IPS-18a (cell line): ENCODE results near the gene TMCC1.
"Not testable (repeated sequence)": the region's sequence is repeated elsewhere in the genome, so short reads cannot be mapped to it uniquely, and the experiment has no call there.

Experiments used
- H3K27ac ChIP-seq: one replicate; pipeline ENCODE4 v1.5.1; 2013; ENCODE audit warnings: low read length
- H3K27me3 ChIP-seq: one replicate; pipeline ENCODE4 v1.6.1; 2013; ENCODE audit warnings: mild to moderate bottlenecking, low read length; ENCODE audit not compliant: control insufficient read depth, insufficient read depth
- H3K36me3 ChIP-seq: one replicate; pipeline ENCODE4 v1.6.1; 2013; ENCODE audit warnings: low read depth, low read length; ENCODE audit not compliant: control insufficient read depth
- H3K4me1 ChIP-seq: one replicate; pipeline ENCODE4 v1.6.1; 2013; ENCODE audit warnings: low read depth, low read length; ENCODE audit not compliant: control insufficient read depth
- H3K4me3 ChIP-seq: one replicate; pipeline ENCODE4 v1.5.1; 2013; ENCODE audit warnings: low read length
- H3K9ac ChIP-seq: one replicate; pipeline ENCODE4 v1.6.1; 2013; ENCODE audit warnings: mild to moderate bottlenecking, low read length, moderate library complexity
- H3K9me3 ChIP-seq: one replicate; pipeline ENCODE4 v1.6.1; 2013; ENCODE audit warnings: low read depth, low read length; ENCODE audit not compliant: control insufficient read depth

TMCC1 gene

DNA sequence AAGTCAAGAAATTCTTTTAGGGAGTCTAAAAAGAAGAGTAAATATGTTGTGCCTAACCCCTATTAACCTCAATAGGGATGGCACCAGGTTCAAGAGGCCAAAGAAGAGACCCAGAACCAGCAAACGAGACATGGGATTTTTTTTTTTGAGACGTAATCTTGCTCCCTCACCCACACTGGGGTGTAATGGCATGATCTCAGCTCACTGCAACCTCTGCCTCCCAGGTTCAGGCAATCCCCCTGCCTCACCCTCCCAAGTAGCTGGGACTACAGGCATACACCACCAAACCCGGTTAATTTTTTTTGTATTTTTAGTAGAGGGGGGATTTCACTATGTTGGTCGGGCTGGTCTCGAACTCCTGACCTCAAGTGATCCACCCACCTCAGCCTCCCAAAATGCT lies 36.7 kb downstream of the TMCC1 start:
- H3K4me3 ChIP-seq, H3K4me1 ChIP-seq, H3K9ac ChIP-seq, H3K27me3 ChIP-seq, H3K9me3 ChIP-seq, H3K36me3 ChIP-seq, H3K27ac ChIP-seq: not testable (repeated sequence)

DNA sequence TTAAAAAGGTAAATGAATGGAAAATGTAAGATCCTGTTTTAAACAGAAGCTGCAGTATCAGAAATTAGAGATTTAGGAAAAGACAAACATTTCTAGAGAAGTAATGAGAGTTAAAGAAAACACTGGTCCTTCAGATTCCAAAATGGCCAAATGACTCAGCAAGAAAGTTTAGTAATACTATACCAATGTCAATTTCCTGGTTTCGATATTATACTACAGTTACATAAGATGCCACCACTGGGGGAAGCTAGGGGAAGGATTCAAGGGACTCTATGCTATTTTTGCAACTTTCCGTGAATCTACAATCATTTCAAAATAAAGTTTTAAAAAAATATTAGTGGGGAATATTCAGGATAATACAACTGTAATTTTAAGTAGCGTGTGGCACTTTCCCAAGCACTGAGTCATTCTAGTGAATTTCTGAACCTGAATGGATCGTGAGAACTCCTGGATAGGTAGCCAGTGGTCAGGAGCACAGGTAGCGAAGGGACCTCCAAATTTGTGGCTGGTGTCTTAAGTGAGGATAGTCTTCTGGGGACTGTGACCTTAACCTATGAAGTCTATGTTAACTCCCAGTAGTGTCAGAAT lies 37.6 kb downstream of the TMCC1 start:
- no peak overlapping the region for H3K27ac ChIP-seq
- no peak overlapping the region for H3K9ac ChIP-seq

DNA sequence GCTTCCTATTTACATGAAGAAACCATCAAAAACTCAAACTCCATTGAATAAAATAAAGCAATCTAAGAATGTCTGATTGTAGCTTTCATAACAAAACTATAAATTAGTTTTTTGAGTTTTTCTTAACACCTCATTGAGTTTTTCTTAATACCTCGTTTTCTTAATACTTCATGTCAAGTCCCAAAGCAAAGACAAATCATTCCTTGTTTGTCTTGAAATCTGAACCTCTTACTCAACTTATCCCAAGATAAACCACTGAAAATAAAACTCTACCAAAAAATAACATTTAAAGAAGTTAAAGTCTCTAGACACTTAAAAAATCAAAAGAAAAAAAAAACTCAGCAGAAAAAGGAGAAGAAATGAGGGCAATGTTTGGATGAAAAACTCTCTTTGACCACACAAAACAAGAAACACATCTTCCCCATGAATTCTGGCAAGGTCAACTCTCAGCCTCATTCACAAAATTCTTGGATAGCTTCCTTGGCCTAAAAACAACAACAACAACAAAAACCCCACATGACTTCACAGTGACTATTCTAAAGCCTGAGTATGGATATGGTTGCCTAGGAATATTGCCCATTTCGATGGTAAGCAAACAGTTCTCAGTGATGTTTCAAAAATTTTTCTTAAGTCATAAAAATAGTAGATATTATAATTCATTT lies 38.2 kb downstream of the TMCC1 start:
- H3K9ac ChIP-seq = no peak overlapping the region

More for the DNA sequence above, 37.6 kb downstream of the TMCC1 start:
- Histone ChIP-seq H3K4me3 (no peak overlapping the region), H3K27me3 (no peaks in the 10 kb centered on the region), H3K36me3 (peaks cover 6% of the 10 kb centered on the region), H3K4me1 (no peaks in the 10 kb centered on the region), H3K9me3 (peaks cover 4% of the 10 kb centered on the region)

DNA sequence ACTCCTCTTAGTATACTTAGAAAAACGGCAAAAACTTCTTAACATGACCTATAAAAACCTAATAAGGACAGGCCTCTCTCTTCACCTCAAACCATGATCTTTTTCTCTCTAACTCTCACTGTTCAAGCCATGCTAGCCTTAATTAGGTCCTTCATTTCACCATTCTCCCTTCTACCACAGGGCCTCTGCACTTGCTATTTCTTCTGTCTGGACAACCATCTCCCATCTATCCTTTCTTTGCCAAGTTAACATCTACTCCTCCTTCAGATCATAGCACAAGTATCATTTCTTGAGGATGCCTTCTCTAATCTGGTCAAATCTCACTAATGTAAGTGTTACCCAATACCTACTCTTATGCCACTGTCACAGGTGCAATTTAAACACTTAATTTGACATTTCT lies 39.1 kb downstream of the TMCC1 start:
- no peaks in the 10 kb centered on the region for H3K27me3 ChIP-seq
- H3K27ac ChIP-seq = no peak overlapping the region
- peaks cover 6% of the 10 kb centered on the region for H3K36me3 ChIP-seq
- H3K4me3 ChIP-seq = no peak overlapping the region
- peaks cover 5% of the 10 kb centered on the region for H3K9me3 ChIP-seq
- no peaks in the 10 kb centered on the region for H3K4me1 ChIP-seq
- no peak overlapping the region for H3K9ac ChIP-seq

More for the DNA sequence above, 38.2 kb downstream of the TMCC1 start:
- Histone ChIP-seq H3K36me3 (peaks cover 6% of the 10 kb centered on the region), H3K4me1 (no peaks in the 10 kb centered on the region), H3K9me3 (peaks cover 5% of the 10 kb centered on the region), H3K4me3 (no peak overlapping the region), H3K27ac (no peak overlapping the region), H3K27me3 (no peaks in the 10 kb centered on the region)

DNA sequence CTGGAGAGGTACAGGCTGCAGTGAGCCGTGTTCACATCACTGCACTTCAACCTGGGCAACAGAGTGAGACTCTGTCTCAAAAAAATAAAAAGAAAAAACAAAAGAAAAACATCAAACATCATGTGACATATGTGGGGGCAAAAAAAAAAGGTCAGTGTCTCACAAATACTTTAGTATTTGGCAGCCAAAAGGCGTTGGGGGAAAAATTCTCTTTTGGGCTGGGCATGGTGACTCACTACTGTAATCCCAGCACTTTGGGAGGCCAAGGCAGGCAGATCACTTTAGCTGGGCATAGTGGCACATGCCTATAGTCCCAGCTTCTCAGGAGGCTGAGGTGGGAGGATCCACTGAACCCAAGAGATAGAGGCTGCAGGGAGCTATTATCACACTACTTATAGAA lies 47.6 kb downstream of the TMCC1 start:
- Histone ChIP-seq H3K27ac (no peak overlapping the region), H3K4me3 (no peak overlapping the region), H3K27me3 (no peaks in the 10 kb centered on the region), H3K9ac (no peak overlapping the region), H3K4me1 (no peaks in the 10 kb centered on the region), H3K36me3 (no peaks in the 10 kb centered on the region), H3K9me3 (peaks cover 1% of the 10 kb centered on the region)

DNA sequence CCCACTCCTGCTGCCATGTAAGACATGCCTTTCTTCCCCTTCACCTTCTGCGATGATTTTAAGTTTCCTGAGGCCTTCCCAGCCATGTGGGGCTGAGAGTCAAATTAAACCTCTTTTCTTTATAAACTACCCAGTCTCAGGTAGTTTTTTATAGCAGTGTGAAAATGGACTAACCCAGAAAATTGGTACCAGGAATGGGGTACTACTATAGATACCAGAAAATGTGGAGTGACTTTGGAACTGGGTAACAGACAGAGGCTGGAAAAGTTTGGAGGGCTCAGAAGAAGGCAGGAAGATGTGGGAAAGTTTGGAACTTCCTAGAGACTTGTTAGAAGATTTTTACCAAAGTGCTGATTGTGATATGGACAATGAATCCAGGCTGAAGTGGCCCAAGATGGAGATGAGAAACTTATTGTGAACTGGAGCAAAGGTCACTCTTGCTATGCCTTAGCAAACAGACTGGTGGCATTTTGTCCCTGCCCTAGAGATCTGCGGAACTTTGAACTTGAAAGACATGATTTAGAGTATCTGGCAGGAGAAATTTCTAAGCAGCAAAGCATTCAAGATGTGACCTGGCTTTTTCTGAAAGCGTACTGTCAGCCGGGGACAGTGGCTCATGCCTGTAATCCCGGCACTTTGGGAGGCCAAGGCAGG lies 52.7 kb downstream of the TMCC1 start:
- Histone ChIP-seq H3K9me3 (no peaks in the 10 kb centered on the region), H3K4me3 (no peak overlapping the region), H3K4me1 (peaks cover 18% of the 10 kb centered on the region), H3K9ac (no peak overlapping the region), H3K27me3 (no peaks in the 10 kb centered on the region), H3K36me3 (no peaks in the 10 kb centered on the region), H3K27ac (no peak overlapping the region)

DNA sequence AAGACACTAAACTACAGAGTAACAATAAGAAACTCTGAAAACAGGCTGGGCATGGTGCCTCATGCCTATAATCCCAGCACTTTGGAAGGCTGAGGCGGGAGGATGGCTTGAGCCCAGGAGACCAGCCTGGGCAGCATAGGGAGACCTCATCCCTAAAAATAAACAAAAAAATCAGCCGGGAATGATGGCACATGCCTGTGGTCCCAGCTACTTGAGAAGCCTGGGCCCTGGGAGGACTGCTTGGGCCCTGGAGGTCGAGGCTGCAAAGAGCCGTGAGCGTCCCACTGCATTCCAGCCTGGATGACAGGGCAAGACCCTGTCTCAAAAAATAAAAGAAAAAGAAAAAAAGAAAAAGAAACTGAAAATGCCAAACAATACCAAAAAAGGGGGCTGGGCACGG lies 55.4 kb downstream of the TMCC1 start:
- H3K9ac ChIP-seq = no peak overlapping the region
- H3K27me3 ChIP-seq = no peaks in the 10 kb centered on the region
- H3K9me3 ChIP-seq = no peaks in the 10 kb centered on the region
- no peak overlapping the region for H3K27ac ChIP-seq
- no peak overlapping the region for H3K4me3 ChIP-seq
- H3K4me1 ChIP-seq = peaks cover 18% of the 10 kb centered on the region
- no peaks in the 10 kb centered on the region for H3K36me3 ChIP-seq

DNA sequence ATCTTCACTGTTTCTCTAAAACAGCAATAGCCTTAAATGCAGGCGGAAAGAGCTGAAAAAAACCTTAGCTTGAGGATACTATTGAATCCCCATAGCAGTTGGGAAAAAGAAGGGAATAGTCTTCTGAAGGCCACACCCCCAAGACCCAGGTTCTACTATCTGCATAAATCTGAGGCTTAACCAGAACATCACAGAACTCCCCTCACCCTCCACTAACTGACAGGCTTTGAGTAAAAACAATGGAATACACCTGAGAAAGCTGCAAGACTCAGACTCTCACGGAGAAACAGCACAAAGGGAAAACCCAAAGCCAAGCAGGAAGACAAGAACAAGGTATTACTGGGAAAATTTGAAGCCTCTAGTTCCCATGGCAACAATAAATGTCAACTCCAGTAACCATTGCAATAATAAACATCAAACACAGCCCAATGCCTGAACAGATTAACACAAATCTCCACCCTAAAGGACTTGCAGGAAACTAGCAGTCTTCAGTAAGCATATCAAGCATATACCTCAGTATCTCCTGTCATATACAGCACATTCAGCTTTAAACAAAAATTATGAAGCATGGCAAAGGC lies 56.4 kb downstream of the TMCC1 start:
- Histone ChIP-seq H3K9ac (peak overlapping the region; percentile 2), H3K4me1 (peaks cover 18% of the 10 kb centered on the region), H3K27me3 (no peaks in the 10 kb centered on the region), H3K27ac (peak overlapping the region; percentile 8), H3K36me3 (no peaks in the 10 kb centered on the region), H3K9me3 (no peaks in the 10 kb centered on the region), H3K4me3 (no peak overlapping the region)

DNA sequence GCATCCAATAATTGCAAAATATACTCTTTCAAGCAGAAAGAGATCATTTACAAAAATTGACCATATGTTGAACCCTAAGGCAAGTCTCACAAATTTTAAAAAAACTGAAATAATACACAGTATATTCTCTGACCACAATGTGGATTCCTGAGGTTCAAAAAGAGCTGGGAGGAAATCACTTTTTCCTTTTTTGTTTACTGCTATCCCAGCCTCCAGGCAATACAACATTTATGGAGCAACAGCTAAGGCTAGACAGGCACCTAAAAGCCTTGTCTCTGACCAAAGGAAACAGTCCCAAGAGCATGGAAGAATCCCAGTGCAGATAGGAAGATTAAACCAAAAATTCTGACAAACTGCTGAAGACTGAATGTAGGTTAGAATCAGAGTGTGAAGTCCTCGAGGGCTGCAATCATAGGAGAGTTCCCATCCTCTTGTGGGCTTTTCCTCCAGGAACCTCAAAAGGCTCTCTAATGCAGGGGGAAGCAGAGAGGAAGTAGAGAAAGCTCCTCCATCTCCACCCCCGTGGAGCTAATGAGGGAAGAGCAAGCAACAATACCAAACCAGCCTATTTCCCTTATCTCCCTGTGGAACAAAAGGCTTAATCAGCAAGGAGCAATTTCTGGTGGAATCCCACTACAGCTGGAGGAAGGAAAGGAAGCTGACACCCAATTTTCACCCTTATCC lies 57.0 kb downstream of the TMCC1 start:
- Histone ChIP-seq H3K27ac (peak overlapping the region; percentile 8), H3K9me3 (no peaks in the 10 kb centered on the region), H3K36me3 (no peaks in the 10 kb centered on the region), H3K9ac (no peak overlapping the region), H3K4me1 (peaks cover 18% of the 10 kb centered on the region), H3K4me3 (no peak overlapping the region), H3K27me3 (no peaks in the 10 kb centered on the region)

DNA sequence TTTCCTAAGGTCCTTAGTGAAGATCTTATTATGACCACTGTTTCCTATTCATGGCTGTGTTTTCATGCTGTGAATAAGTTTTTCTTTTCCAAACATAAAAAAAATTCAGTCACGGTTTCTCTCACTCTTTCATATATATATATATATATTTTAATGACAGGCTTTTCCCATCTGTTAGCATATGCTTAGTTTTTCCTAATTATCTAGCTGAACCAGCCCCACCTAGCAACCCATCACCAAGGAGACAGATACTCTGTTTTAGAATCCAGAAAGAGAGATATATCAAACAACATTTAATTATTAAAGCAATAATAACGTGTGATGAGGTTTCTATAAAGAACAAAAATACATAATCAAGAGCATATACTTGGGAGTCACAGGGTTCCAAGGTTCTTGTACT lies 58.3 kb downstream of the TMCC1 start:
- Histone ChIP-seq H3K4me1 (peaks cover 18% of the 10 kb centered on the region), H3K36me3 (no peaks in the 10 kb centered on the region), H3K9ac (no peak overlapping the region), H3K4me3 (no peak overlapping the region), H3K27ac (no peak overlapping the region), H3K9me3 (no peaks in the 10 kb centered on the region), H3K27me3 (no peaks in the 10 kb centered on the region)

DNA sequence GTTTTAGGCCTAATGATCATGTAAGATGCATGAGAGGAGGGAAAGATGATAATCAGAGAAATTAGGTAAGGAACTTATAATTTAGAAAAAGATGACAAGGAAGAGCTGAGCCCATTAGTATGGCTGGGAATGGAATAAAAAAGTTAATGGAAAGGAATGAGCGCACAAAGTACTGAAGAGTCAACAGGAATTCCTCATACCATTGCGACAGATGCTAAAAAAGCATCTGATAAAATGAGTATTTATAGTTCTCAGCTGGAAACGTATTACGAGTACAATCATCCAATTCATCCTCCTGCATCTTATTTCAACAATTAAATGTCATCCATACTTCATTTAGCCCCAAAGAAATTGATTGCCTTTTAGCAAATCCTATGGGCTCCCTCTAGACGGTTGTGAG lies 58.9 kb downstream of the TMCC1 start:
- peaks cover 18% of the 10 kb centered on the region for H3K4me1 ChIP-seq
- no peaks in the 10 kb centered on the region for H3K9me3 ChIP-seq
- H3K27ac ChIP-seq = no peak overlapping the region
- H3K9ac ChIP-seq = no peak overlapping the region
- no peaks in the 10 kb centered on the region for H3K36me3 ChIP-seq
- no peaks in the 10 kb centered on the region for H3K27me3 ChIP-seq
- no peak overlapping the region for H3K4me3 ChIP-seq
